NCI-H82 treated with DMSO at 0.1 percent for 48 hours (cell line): ENCODE results near the gene TMEM271.

Source experiments
- DNase-seq: peaks from one replicate; lab custom pipeline; 2025; ENCODE audit not compliant: unreplicated experiment; lab: John Stamatoyannopoulos, UW

The TMEM271 gene

GRCh38 chr4:534576-535151 lies 41.4 kb downstream of the TMEM271 start:
- DNase-seq: no peak

DNA sequence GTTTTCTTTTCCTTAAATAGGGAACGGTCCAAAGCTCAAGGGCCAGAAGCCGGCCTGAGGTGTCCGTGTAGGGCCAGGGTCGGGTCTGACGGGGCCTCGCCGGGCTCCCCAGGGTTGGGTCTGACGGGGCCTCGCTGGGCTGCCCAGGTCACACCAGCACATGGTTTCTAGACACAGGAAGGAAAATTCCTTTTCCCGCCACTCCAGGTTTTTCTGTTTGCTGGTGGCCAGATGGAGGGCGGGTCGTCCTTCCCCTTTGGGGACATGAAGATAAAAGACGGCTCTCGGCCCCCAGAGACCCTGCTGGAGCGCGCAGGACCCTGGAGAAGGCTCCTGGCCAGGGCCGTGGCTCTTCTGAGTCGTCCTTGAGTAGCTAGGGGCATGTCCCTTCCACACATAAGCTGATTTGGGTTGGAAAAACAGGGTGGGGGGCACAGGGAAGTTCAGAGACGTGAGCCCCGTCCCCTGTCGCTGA lies 42.0 kb downstream of the TMEM271 start:
- DNase-seq: no peak

- DNase-seq: no peak
These were observed 42.6 kb downstream of the TMEM271 start for GRCh38 chr4:533318-534100.

DNA sequence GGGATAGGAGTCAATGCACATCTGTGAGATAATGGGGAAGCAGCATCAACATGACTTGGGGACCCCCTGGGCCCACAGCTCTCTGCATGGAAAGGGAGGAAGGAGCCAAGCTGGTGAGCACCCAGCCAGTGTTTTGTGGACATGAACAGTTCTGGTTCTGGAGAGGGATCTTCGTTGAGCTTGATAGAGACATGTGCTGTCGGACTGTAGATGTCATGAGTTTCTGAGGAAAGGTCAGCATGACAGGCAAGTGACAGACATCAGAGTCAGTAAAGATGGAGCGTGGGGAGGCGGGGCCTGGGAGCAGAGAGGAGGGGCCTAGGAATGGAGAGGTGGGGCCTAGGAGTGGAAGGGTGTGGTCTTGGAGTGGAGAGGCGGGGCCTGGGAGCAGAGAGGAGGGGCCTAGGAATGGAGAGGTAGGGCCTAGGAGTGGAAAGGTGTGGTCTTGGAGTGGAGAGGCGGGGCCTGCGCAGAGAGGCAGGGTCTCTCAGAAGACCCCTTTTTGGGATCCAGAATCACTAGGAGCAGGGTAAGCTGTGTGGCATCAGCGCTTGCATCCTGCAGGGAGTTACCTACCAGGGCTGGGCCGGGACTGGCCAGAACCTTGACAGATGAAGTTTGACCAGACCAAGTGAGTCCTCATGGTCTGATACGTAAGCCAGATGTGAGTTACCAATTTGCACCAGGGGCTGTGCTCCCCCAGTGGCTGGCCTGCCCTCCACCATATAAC lies 43.3 kb downstream of the TMEM271 start:
- no peak for DNase-seq

DNA sequence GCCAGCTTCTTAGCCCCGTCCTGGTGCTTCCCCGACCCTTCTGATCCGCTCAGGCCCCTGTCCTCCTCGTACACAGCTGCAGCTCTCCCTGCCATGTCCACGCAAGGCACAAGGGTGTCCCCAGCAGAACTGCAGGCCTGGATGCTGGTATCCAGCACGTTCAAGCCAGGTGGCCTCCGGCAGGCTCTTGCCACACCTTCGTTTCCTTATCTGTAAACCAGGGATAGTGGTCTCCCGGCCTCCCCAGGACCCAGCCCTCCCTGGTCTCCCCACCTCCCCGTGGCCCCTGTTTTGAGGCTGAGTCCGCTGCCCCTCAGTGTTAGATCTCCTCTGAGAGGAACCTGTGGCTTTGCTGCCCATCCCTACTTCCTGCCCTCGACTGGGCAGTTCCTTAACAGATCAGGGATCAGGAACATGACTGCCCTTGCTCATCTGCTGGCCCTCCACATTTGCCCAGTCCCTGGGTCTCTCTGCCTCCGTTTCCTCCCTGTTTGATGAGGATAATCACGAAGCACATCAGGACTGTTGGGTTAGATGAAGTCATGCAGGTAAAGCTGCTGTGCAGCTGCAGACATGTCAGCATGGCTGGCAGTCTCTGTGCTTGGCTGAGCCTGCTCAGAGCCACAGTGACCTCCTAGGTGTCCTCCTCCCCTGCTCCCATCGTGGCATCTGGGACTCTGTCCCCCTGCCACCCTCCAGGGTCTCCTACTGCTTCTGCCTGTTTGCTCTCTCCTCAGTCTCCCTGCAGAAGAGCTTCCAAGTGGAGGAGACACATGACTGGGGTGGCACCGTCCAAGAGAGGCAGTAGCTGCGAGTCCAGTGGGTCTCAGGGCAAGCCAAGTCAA lies 44.2 kb downstream of the TMEM271 start:
- no peak for DNase-seq

GRCh38 chr4:531076-531475 lies 45.0 kb downstream of the TMEM271 start:
- no peak for DNase-seq

GRCh38 chr4:530017-530781 lies 45.9 kb downstream of the TMEM271 start:
- DNase-seq: no peak

DNA sequence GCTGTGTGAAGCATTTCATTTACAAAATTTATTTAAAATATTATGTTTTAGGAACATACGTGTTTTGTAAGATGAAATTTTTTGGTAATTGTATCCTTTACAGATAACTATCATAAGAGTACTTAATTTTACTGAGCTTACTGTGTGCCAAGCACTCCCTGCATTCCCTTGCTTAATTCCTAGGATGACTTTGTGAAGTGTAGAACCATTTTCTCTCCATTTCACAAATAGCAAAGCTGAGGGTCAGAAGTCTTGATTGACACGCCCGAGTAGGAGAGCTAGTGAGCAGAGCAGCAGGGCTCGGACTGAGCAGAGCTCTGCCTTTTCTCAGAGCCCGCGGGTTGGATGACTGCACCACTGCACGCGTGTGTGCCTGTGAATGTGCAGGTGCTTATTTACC lies 46.5 kb downstream of the TMEM271 start:
- no peak for DNase-seq

GRCh38 chr4:528835-529234 lies 47.3 kb downstream of the TMEM271 start:
- DNase-seq: no peak

DNA sequence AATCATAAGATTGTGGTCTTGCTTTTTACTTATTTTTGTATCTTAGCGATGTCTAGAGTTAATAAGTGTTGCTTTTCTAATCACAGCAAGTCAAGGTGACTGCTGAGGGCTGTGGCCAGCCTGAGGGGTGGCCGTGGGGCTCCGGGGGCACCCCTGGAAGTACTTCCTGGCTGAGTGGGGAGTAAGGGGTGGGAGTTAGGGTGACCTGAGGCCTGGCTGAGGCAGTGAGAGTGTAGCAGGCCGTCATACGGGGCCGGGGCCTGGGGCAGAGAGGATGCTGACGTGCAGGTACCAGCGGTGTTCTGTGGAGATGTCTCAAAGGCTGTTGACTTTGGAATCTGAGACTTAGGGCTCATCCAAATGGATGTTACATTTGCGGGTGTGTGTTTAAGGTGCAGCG lies 47.8 kb downstream of the TMEM271 start:
- no peak for DNase-seq

GRCh38 chr4:526971-527460 lies 49.1 kb downstream of the TMEM271 start:
- DNase-seq: no peak

- no peak for DNase-seq
These were observed 49.7 kb downstream of the TMEM271 start for GRCh38 chr4:526189-526909.

DNA sequence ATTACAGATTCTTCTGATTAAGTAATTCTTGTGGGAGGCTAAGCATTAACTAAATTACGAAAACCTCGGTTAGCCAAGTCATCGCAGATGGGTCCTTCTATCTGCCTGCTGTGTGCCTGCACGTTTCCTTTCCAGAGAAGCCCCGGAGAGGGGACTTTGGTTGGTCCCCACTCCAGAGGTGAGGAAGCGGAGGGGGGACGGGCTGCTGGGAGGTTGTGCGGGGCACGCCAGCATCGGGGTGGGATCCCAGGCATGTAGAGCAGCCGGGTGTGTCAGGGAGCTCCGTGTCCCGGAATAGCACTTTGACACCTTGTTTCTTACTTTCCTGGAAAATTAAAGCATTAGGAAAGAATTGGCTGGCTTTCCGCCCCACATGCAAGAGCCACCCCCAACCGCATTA lies 50.4 kb downstream of the TMEM271 start:
- no peak for DNase-seq

GRCh38 chr4:524196-524595 lies 51.9 kb downstream of the TMEM271 start:
- DNase-seq: no peak
